A673 (cell line): ENCODE measurements around the gene PERM1. TPM values are rescaled to one million over a fixed set of nuclear protein-coding genes. Genes with fewer than 3 reads are reported as not detected.

ENCODE experiments used
- BruUV-seq: library from RNA; stranded (reverse); fragments of 400-500 nt; replicated peaks from 2 replicates; lab custom pipeline; 2021; lab: Mats Ljungman, UMichigan
- CTCF ChIA-PET: fragments of 300-600 bp; sonication (Branson Sonifier 250); formaldehyde crosslinking; loops from one replicate; lab custom pipeline; 2022; ENCODE audit warnings: antibody characterized with exemption; lab: Charles Lee
- POLR2A ChIA-PET: fragments of 300-600 bp; sonication (Branson Sonifier 250); formaldehyde crosslinking; loops from one replicate; lab custom pipeline; 2022; ENCODE audit warnings: antibody characterized with exemption; ENCODE audit not compliant: low non-redundant PET; lab: Charles Lee
- DNase-seq: peaks from one replicate; pipeline ENCODE4 v3.0.0-alpha.2; 2015; ENCODE audit warnings: low spot score
- H3K27ac ChIP-seq: fragments of 200-600 bp; sonication (generic); 2 replicates; pipeline ENCODE4 v1.5.1; 2016; ENCODE audit warnings: mixed run types, low read depth, mild to moderate bottlenecking, mixed read lengths, antibody characterized with exemption, low read length; ENCODE audit not compliant: poor library complexity, severe bottlenecking
- H3K27me3 ChIP-seq: fragments of 200-600 bp; sonication (generic); replicated peaks from 2 replicates; pipeline ENCODE4 v1.6.1; 2017; ENCODE audit warnings: mixed run types, low read depth, mild to moderate bottlenecking, mixed read lengths, antibody characterized with exemption, low read length; ENCODE audit not compliant: insufficient read depth, poor library complexity
- H3K36me3 ChIP-seq: fragments of 200-600 bp; sonication (generic); 2 replicates; pipeline ENCODE4 v1.6.1; 2016; ENCODE audit warnings: mixed run types, mild to moderate bottlenecking, mixed read lengths, antibody characterized with exemption, low read length; ENCODE audit not compliant: insufficient read depth, poor library complexity, severe bottlenecking
- H3K4me1 ChIP-seq: fragments of 200-600 bp; sonication (generic); 2 replicates; pipeline ENCODE4 v1.6.1; 2017; ENCODE audit warnings: mixed run types, mild to moderate bottlenecking, mixed read lengths, antibody characterized with exemption, low read length; ENCODE audit not compliant: insufficient read depth, poor library complexity, severe bottlenecking
- H3K4me3 ChIP-seq: fragments of 200-600 bp; sonication (generic); 2 replicates; pipeline ENCODE4 v1.5.1; 2016; ENCODE audit warnings: low read depth, mixed run types, mild to moderate bottlenecking, mixed read lengths, low read length; ENCODE audit not compliant: poor library complexity, severe bottlenecking
- H3K9me3 ChIP-seq: fragments of 200-600 bp; sonication (generic); 2 replicates; pipeline ENCODE4 v1.6.1; 2016; ENCODE audit warnings: mixed run types, low read depth, mild to moderate bottlenecking, mixed read lengths, antibody characterized with exemption, low read length; ENCODE audit not compliant: poor library complexity, severe bottlenecking
- EZH2 ChIP-seq: fragments of 200-600 bp; sonication (generic); IDR thresholded peaks from 2 replicates; pipeline ENCODE4 v1.6.1; 2017; ENCODE audit warnings: borderline replicate concordance, low read depth, mild to moderate bottlenecking, mixed read lengths, antibody characterized with exemption, low read length; ENCODE audit not compliant: poor library complexity, severe bottlenecking
- intact Hi-C: fragments of 100-400 bp; cut with micrococcal nuclease; formaldehyde crosslinking; loops from one replicate; pipeline ENCODE4 v1.10.0; 2022; ENCODE audit not compliant: unreplicated experiment
- total RNA-seq: library from RNA; stranded (reverse); gene quantifications from 2 replicates; pipeline ENCODE4 v1.2.3, GENCODE V29; 2021
- TF ChIP-seq, protein P1 (sequence below): fragments of 300-800, 200-600 bp; sonication (generic); conservative IDR thresholded peaks from 2 replicates; pipeline ENCODE4 v1.5.1; 2017; ENCODE audit warnings: low read depth, mild to moderate bottlenecking, antibody characterized with exemption, low read length, moderate library complexity, mixed read lengths

Gene PERM1
- total RNA-seq, 1 experiment from 2014 or later: not detected

DNA sequence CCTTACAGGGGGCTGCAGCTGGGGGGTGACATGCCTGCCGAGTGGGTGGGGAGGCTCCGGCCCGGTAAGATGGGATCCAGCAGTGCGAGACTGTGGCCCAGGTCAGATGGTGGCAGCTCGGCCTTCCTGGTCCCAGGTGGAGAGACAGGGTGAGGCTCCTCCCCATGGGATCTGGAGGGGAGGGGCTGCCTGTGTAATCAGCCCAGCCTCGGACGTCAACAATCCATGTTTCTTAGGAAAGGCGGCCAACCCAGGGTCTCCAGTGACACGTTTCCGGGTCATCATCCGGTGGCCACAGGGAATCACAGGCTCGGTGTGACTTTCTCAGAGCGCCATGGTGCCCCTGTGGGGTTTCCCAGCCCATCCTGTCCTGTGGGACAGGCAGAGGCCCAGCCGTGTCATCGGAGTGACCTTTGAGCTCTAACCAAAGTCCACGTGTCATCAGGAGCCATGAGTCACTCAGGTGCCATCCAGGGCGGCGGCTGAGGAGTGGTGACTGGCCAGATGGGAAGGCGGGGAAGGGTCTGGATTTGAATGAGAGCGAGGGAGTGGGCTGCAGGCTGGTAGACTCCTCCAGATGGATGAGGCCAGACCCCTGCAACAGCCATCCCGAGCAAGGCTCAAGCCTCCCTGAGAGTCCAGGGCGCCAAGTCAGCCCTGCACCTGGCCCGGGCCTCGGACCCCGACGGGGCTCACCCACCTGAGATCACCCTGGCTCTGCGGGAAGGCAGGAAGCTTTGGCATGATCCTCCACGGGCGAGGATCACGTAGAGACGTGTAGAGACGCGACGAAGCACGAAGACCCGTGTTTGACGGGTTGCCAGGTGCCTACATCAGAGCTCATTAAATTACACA is 24.6 kb upstream of the PERM1 start:
- ChIA-PET POLR2A (no interaction called here), CTCF (interaction anchor here (0.6 kb wide), 1 partner anchor 66 kb away, joined by 3 read pairs; no protein-coding TSS in a partner anchor)
- TF ChIP-seq, protein P1, sequence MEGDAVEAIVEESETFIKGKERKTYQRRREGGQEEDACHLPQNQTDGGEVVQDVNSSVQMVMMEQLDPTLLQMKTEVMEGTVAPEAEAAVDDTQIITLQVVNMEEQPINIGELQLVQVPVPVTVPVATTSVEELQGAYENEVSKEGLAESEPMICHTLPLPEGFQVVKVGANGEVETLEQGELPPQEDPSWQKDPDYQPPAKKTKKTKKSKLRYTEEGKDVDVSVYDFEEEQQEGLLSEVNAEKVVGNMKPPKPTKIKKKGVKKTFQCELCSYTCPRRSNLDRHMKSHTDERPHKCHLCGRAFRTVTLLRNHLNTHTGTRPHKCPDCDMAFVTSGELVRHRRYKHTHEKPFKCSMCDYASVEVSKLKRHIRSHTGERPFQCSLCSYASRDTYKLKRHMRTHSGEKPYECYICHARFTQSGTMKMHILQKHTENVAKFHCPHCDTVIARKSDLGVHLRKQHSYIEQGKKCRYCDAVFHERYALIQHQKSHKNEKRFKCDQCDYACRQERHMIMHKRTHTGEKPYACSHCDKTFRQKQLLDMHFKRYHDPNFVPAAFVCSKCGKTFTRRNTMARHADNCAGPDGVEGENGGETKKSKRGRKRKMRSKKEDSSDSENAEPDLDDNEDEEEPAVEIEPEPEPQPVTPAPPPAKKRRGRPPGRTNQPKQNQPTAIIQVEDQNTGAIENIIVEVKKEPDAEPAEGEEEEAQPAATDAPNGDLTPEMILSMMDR: no peak
- H3K4me3 ChIP-seq: no peak overlapping the region
- H3K4me1 ChIP-seq: peaks cover 7% of the 10 kb centered on the region
- no peaks in the 10 kb centered on the region for H3K36me3 ChIP-seq
- no TSS peak for BruUV-seq
- H3K9me3 ChIP-seq: no peaks in the 10 kb centered on the region
- intact Hi-C loops: no loop called here
- DNase-seq: no peak
- no peaks in the 10 kb centered on the region for H3K27me3 ChIP-seq
- no peak overlapping the region for H3K27ac ChIP-seq

DNA sequence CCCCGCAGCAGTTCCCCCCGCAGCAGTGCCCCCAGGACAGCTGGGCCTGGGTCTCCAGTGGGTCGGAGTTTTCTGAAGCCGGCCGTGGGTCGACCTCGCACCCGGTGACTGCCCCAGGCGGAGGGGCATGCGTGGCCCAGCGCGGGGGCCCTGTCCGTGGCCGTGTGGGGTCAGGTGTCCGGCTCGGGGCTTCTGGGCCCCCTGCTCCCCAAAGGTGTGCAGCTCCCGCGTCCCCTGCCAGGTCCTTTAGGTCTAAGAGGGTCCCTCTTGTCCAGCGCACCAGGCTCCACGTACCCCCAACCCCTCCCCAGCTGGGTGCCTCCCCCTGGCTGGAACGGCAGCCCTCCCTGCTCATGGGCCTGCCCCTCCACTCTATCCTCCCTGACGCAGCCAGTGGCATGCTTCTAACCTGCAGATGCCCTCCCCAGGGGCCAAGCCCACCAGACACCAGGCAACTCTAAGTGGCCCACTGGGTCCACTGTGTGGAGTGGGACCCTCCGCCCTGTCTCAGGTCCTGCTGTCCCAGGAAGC is 23.9 kb upstream of the PERM1 start:
- DNase-seq: no peak
- no TSS peak for BruUV-seq
- ChIA-PET CTCF (no interaction called here), POLR2A (no interaction called here)
- Histone ChIP-seq H3K27ac (no peak overlapping the region), H3K4me3 (no peak overlapping the region), H3K27me3 (no peaks in the 10 kb centered on the region), H3K36me3 (no peaks in the 10 kb centered on the region), H3K9me3 (no peaks in the 10 kb centered on the region), H3K4me1 (peaks cover 14% of the 10 kb centered on the region)
- TF ChIP-seq EZH2: no peak
- TF ChIP-seq, protein P1: no peak
- intact Hi-C loops: no loop called here

DNA sequence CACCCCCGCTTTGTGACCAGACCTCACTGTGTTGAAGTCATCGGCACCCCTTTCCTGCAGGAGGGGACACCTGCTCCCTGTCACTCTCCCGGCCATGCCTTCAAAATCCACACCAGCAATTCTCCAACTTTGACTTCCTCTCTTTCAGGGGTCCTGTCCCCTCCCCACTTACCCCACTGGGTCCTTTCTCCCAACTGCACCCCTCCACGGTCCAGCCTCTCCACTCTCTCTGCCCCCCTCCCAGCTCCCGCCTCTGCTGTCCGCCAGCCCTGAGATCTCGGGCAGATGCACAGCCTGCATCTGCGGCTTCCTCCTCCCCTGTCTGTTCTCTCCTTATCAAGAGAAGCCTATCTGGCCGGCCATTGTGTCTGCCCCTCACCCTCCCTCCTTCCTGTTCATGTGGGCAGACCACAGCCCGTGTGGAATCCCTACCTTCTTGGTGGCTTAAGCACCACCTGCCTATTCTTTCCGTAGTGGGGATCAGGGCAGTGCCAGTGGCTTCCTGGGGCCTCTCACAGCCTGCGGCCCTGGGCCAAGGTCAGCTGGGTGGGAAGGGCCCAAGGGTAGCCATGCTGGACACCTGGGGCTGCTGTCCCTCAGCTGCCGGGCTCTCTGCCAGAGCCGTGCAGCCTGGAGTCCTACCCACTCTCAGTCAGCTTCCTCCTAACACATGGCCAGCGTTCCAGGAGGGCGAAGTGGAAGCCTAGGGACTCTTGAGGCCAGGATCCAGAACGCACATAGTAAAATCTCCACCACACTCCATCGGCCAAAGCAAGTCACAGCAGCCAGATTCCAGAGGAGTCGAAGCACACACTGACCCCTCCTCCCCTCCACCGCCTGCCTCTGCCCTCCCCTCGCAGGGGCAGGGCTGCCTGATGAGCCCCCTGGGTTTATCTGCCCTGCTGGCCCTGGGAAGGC is 23.1 kb upstream of the PERM1 start:
- no peaks in the 10 kb centered on the region for H3K27me3 ChIP-seq
- peaks cover 18% of the 10 kb centered on the region for H3K4me1 ChIP-seq
- ChIA-PET POLR2A (no interaction called here), CTCF (interaction anchor here (1.5 kb wide), 1 partner anchor 9 kb away, joined by 3 read pairs; no protein-coding TSS in a partner anchor)
- peak overlapping the region; percentile 30 for H3K27ac ChIP-seq
- no peaks in the 10 kb centered on the region for H3K36me3 ChIP-seq
- no peak for TF ChIP-seq EZH2
- TF ChIP-seq, protein P1: no peak
- no peak for DNase-seq
- BruUV-seq: no TSS peak
- no peak overlapping the region for H3K4me3 ChIP-seq
- no peaks in the 10 kb centered on the region for H3K9me3 ChIP-seq
- intact Hi-C loops: loop anchor here (5.0 kb wide), 1 partner anchor 57 kb away; no protein-coding TSS in a partner anchor
